NCI-H128 (cell line): ENCODE results near the gene CYP4A22.
"Not testable (repeated sequence)": the region's sequence is repeated elsewhere in the genome, so short reads cannot be mapped to it uniquely, and the experiment has no call there.

ENCODE experiments used
- DNase-seq: peaks from one replicate; lab custom pipeline; 2025; ENCODE audit not compliant: unreplicated experiment; lab: John Stamatoyannopoulos, UW

The CYP4A22 gene

GRCh38 chr1:47137198-47137597 lies at the start of gene CYP4A22:
CYP4A22 (plus strand) TSS chr1:47137441; CDS start chr1:47137486, 45 bp downstream.
- DNase-seq, result no peak

- DNase-seq, result not testable (repeated sequence)
These were observed 47.9 kb upstream of the CYP4A22 start for GRCh38 chr1:47089356-47089755.

GRCh38 chr1:47091476-47091875 lies 45.8 kb upstream of the CYP4A22 start:
- DNase-seq, result not testable (repeated sequence)

GRCh38 chr1:47104816-47105215 lies 32.4 kb upstream of the CYP4A22 start:
- no peak for DNase-seq

- no peak for DNase-seq
These were observed 30.4 kb upstream of the CYP4A22 start for GRCh38 chr1:47106792-47107191.

GRCh38 chr1:47107851-47108574 lies 29.2 kb upstream of the CYP4A22 start:
- not testable (repeated sequence) for DNase-seq

- DNase-seq, result not testable (repeated sequence)
These were observed 27.8 kb upstream of the CYP4A22 start for GRCh38 chr1:47109482-47109881.

- no peak for DNase-seq
These were observed 24.1 kb upstream of the CYP4A22 start for GRCh38 chr1:47113178-47113577.

- not testable (repeated sequence) for DNase-seq
These were observed 16.2 kb upstream of the CYP4A22 start for GRCh38 chr1:47121039-47121438.

- DNase-seq, result not testable (repeated sequence)
These were observed 12.4 kb upstream of the CYP4A22 start for GRCh38 chr1:47124834-47125233.

- DNase-seq, result not testable (repeated sequence)
These were observed 10.2 kb upstream of the CYP4A22 start for GRCh38 chr1:47126997-47127396.

- DNase-seq, result no peak
These were observed 9.0 kb upstream of the CYP4A22 start for GRCh38 chr1:47128221-47128620.

GRCh38 chr1:47128854-47129253 lies 8.4 kb upstream of the CYP4A22 start:
- DNase-seq, result not testable (repeated sequence)

- not testable (repeated sequence) for DNase-seq
These were observed 7.6 kb upstream of the CYP4A22 start for GRCh38 chr1:47129489-47130230.

- DNase-seq, result not testable (repeated sequence)
These were observed 4.6 kb upstream of the CYP4A22 start for GRCh38 chr1:47132665-47133064.

- no peak for DNase-seq
These were observed 829 bp downstream of the CYP4A22 start for GRCh38 chr1:47137925-47138615.

- DNase-seq, result not testable (repeated sequence)
These were observed 3.1 kb downstream of the CYP4A22 start for GRCh38 chr1:47140358-47140757.

- DNase-seq, result not testable (repeated sequence)
These were observed 6.4 kb downstream of the CYP4A22 start for GRCh38 chr1:47143654-47144053.

- DNase-seq, result not testable (repeated sequence)
These were observed 9.3 kb downstream of the CYP4A22 start for GRCh38 chr1:47146495-47146894.

- DNase-seq, result no peak
These were observed 10.0 kb downstream of the CYP4A22 start for GRCh38 chr1:47147047-47147785.

GRCh38 chr1:47149162-47149561 lies 11.9 kb downstream of the CYP4A22 start:
- not testable (repeated sequence) for DNase-seq
